Stimulated activated CD8-positive, alpha-beta memory T cell treated with anti-CD3 and anti-CD28 coated beads, Interleukin-7, amount 100 ng/mL, for 24 hours (primary cell): ENCODE data around the gene MTM1.

ENCODE experiments used
- DNase-seq: peaks from one replicate; pipeline ENCODE4 v3.0.0-alpha.2; 2020; ENCODE audit warnings: low read depth

The MTM1 gene

DNA sequence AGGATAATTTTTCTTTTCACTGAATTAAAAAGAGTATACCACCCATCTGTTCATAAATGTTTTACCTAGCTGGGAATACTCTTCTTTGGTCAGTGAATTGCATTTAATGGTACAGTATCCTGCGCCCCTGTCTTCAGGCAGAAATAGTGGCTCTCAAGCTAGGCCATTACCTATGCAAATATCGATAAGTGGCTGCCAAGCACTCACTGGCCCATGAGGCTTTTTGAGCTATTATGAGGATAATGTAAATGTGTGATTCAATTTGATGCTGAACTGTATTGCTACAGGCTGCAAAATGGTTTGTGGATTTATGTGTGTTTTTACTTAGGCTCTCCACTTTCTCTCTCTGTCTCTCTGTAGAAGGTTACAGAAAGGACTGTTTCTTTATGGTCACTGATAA, 94.7 kb downstream of the MTM1 start:
- no peak for DNase-seq

DNA sequence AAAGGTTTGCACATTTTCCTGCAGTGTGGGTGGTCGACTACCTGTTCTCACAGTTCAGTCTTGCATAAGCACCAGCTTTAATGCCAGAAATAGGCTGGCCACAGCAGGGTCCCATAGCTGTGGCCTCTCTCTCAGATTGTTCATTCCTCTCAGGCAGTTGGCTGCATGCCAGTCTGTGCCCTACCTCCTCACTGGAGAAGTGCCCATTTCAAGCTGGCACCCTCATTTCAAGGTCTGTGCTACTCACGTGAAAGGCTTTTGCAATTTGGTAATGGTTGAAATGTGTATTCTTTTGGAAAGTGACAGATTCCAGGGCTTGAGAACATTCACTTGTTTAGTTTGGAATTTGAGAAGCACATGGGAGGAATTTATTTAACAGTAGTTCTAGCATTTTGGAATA, 95.9 kb downstream of the MTM1 start:
- DNase-seq: no peak

DNA sequence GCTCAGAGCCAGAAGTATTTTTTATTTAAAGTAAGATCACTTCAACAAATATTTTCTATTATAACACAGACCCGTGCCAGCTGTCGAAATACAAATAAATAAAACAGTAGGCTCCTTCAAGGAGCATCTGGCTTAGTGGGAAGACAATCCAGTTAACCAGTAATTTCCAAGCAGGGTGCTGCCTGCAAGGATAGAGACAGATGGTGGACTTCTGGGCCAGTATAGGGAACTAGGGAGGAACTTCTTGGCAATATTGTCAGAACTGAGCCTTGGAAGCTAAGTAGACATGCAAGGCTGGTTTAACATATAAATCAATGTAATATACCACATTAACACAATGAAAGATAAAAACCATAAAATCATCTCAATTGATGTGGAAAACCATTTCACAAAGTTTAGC, 107.8 kb downstream of the MTM1 start:
- no peak for DNase-seq

DNA sequence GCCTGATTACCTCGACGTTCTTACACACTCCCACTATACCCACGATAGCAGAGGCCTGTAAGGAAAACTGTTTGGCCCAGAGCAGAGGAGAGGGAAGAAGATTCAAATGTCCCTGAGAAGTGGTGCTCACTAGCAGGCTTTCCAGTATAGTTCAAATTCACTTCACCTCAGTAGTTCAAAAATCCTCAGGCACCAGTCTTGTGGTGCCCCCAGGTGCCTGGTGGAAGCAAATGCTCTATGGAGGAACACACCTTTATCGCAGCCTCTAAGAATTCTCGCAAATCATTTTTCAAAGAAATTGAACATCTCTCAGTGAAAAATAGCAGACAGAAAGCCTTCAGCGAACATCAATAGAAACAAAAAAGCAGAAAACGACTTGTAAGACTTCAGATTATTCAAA, 112.6 kb downstream of the MTM1 start:
- no peak for DNase-seq

DNA sequence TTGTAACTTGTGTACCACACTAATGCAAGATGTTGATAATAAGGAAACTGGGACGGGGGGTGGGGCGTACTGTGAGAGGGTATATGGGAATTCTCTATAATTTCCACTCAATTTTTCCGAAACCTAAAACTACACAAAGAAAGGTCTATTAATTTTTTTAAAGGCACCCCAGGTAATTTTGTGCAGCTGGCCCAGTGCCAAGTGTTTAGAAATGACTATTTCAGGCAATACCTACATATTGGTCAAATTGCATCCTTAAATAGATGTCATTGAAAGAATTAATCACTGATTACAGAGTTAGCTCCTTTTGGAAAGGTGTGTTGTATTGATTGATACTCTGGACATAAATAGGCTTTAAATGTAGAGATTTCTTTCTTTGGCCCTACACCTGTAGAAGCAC, 114.7 kb downstream of the MTM1 start:
- no peak for DNase-seq

DNA sequence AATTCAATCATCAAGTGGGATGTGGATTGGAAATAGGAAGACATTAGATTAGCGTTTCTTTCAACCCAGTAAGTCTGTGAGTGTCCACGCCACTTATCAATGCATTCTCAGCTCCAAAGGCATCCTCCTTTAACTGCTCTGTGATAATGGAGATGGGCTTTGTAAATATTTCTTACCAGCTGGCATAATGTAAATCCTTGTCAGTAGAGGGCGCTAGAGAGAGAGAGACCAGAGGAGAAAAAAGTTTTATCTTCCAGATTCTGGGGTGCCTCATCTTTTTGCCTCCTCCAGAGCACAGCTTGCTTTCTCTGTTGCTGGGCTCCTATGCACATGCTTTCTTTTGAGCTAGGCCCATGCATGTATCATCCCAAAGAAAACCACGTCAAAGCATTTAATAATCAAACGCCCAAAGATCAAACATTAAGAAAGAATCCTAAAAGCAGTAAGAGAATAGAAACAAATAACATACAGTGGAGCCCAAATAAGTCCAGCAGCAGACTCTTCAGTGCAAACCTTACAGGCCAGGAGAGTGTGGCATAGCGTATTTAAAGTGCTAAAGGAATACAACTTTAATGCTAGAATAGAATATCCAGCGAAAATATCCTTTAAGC, 115.2 kb downstream of the MTM1 start:
- DNase-seq: no peak

DNA sequence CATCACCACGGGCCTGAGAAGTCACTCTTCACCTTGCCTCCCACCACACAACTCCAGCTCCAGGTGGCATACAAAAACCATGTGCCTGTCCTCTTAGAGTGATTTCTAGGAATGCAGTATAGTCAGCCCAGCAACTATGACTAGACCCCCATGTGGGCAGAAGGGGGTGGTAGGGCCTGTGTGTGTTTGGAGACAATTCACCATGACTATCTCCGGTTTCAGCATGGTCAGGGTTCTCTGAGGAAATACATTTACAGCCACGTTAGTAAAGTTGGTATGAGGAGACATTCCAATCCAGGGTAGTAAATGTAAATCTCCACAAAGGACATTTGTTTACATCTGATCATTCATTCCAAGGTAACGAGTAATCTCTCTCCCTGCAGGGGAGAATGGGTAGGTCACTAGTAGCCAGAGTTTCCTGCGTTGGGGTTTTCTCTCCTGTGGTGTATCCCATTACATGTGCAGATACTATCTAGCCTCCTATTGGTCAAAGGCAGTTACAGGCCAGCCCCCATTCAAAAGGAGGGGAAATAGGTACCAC, 120.6 kb downstream of the MTM1 start:
- no peak for DNase-seq

DNA sequence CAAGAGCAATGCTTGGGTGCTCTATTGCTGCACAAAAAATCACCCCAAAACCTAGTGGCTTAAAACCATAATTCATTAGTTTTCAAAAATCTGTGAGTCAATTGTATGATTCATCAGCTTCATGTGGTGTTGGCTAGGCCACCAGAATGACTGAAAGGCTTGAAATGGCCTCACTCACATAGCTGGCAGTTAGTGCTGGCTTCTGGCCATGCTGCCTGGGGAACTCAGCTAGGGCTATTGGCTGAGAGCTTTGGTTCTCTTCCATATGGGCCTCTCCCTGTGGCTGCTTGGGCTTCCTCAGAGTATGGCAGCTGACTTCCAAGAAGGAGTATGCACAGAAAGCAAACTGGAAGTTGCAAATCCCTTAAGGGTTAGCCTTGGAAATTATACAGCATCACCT, 121.7 kb downstream of the MTM1 start:
- DNase-seq: no peak

DNA sequence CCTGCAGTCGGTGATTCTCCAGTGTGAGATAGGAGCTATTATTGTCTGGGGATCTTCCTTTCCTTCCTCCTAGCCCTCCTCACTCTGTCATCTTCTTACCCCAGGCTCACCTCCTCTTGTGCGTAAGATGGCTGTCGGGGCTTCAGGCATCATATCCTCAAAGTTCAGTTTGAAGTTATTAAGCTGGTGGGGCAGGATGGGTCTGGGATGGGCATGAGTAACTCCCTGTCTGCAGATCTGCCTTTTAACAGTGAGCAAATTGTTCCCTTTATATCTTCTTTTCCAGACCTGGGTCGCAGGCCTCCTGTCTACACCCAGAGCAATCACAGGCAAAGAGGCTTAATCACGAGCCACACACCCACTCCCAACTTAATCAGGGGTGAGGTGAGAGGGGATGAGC, 123.9 kb downstream of the MTM1 start:
- no peak for DNase-seq

DNA sequence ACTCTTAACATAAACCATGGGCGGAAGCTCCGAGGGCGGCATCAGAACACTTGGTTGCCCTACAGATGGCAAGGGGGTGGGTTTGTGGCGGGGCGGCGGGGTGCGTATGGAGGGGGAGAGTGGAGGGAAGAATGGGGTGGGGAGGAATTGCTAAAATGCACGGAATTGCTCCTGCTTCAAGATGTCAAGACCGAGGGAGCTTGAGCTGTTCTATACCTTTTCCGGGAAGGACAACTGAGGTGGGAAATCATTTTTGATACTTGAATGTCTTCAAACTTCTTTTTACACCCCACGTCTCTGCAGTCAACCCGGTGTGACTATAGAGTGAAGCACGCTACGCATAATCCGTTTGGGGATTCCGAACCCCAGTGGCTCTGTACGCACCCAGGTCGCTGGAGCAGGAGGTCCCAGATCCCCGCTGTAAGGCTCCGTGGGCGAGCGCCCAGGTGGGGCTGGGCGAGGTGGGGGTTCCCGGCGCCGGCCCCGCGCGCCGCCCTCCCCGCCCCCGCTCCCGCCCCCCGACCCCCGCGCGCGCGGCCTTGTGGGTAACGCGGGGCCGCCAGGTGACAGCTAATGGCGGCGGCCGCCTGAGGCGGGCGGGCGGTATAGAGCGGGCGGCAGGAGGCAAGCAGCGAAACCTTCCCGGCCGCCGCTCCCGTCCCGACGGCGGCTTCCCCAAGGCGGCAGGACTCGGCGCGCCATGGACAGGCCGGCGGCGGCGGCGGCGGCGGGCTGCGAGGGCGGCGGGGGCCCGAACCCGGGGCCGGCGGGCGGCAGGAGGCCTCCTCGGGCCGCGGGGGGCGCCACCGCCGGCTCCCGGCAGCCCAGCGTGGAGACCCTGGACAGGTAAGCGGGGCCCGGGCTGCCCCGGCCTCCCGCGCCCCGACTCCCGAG, 124.7 kb downstream of the MTM1 start, which contains the start of gene MTMR1:
Gene MTMR1, plus strand, starts transcription at position 566 of the 894 bp plus-strand sequence. Its CDS starts 135 bp downstream, at position 701.
- no peak for DNase-seq

DNA sequence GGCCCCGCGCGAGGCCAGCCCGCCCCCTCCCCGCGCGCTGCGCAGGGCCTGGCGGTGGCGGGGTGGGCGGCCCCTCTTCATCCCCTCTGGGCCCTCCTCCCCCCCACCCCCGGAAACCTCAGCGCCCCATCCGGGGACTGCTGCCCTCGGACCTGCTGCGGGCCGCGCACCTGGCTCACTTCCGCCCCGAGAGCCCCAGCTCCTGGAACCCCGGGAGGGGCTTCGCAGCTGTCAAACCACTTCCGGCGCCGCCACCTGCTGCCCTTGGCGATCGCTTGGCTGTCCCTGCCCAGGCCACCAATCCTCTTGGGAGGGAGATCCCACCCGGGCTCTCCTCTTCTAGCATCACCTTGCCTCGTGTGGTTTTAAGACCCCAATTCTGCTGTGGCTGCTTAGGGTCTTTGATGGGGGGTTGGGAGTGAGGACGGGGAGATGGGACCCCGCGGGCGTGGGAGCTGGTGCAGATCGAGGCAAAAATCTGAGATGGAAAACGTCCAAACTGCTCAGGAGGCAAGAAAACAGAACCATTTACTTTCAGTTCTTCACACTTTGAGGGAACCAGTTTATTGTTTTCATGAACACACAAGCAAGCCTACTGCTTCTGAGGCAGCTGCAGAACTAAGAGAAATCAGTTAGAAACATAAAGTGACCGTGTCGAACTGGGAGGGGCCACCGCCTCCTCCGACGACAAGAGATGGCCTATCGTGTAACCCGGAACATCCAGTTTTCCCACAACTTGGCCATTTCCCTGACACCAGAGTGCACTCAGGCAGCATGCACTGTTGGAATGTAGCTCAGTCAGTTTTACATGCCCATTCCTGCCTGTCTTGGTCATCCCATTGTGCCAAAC, 125.5 kb downstream of the MTM1 start:
- DNase-seq: peak; percentile 30

DNA sequence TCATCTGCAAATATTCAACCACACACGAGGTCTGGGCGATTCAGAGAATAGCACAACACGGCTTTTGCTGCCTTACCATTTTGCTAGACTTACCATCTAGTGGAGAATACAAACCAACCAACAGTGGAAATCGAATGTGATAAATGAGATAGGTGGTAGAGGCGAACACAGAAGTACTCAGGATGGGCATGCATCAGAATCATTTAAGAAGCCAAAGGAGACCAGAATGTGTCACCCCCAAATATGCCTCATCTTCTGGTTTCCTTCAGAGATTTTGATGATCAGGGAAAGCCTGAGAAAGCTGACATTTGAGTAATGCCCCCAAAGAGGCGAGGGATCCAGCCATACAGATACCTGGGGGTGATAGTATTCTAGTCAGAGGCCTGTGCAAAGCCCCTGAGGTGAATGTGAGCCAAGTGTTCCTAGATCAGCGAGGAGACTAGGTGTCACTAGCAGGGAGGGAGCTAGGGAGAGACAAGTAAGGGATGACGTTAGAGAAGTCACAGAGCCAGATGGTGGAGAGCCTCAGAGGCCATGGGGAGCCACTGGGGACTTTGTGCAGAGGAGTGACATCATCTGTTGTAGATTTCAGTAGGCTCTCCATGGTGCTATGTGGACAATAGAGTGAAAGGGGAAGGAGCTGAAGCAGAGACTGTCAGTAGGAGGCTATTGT, 126.5 kb downstream of the MTM1 start:
- DNase-seq: no peak

DNA sequence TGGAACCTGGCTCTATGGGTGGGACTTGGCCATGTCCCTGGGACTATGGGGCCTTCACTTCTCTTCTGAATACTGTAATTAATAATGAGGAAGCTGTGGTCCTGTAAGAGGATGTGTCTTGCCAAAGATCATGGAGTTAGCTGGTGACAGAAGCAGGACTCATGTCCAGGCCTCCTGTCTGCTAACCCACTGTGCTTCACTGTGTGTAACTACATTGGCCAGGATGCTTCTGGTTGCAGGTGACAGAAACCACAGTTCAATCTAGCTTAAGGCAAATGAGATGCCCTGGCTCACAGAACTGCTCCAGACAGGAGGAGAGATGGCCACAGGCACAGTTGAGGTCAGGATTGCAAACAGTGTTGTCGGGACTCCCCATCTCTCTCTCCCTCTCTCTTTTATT, 127.9 kb downstream of the MTM1 start:
- no peak for DNase-seq

DNA sequence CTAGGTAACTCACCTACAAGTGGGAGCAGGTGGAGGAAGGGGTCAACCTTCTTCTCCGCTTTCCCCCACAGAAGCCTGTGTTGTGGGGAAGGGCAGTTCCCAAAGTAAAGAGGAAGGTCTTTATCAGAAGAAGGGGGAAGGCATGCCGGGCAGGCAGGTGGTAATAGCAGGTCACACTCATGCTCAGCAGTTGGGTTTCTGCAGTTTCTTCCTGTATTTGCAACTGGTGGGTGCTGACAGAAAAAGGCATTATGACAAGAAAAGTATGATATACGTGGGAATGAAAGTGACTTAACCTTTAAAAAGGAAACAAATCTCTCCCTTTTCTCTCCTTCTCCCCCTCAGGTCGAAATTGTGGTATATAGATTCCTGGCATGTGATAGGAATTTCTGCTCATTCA, 128.4 kb downstream of the MTM1 start:
- DNase-seq: no peak

DNA sequence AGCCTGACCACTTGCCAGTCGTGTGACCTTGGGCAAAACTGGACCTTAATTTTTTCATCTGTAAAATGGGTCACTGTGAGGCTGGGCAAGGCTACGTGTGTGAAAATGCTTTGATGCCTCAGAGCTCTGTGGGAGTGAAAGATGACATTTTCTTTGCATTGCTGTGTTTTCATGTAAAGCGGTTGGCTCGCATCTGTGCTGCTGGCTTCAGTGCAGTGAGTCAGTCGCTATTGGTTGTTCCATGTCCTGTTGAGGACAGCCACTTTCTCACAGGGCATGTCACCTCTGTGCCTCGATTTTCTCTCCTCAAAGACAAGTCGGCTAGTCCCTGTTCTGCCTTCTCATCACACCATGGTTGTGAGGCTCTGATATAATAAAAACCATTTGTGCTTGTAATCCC, 129.2 kb downstream of the MTM1 start:
- no peak for DNase-seq

DNA sequence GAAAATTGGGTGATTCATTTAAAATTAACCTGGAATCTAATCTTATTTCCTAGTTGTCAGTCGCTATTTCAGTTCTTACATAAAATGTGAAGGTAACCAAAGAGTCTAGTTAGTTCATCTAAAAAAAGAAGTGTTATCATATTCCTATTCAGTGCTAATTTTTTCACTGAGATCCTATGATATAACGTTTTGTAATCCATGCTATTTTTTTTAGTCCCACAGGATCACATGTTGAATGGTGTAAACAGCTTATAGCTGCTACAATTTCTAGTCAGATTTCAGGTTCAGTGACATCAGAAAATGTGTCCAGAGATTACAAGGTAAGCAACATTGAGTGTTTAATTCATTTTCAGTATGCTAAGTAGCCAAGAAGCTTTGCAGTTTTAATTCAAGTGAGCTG, 130.6 kb downstream of the MTM1 start:
- DNase-seq: no peak

DNA sequence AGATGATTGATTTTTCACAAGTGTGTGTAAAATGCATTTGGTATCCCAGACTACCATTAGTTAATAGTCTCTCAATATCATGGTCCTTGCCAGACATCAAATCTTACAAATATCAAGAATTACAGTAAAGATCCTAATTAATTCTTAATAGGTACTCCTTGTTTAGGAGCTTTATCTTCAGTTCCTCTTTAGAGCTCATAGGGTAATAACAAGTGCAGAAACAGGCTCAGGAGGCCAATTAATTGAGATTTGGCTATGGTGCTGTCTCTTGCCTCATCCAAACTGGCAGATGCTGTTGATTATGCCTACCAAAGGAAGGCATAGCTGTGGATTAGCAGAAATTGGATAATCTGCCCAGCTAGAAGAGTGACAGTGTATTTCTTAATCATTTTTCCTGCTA, 131.7 kb downstream of the MTM1 start:
- DNase-seq: no peak

DNA sequence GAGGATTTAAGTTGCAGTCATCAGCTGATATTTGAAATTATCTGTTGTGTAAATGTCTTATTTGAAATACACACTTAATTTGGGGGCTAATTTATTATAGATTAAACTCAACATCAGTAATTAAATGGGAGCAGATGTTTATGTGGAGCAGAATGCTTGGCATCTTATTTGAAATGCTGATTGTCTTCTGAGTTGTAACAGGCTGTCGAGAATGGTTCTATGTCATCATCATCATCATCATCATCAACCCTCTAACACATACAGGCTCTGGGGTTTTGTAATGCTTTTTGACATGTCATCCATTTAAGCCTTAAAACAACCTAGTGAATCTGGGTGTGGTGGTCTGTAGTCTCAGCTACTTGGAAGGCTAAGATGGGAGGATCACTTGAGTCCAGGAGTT, 133.0 kb downstream of the MTM1 start:
- DNase-seq: no peak

DNA sequence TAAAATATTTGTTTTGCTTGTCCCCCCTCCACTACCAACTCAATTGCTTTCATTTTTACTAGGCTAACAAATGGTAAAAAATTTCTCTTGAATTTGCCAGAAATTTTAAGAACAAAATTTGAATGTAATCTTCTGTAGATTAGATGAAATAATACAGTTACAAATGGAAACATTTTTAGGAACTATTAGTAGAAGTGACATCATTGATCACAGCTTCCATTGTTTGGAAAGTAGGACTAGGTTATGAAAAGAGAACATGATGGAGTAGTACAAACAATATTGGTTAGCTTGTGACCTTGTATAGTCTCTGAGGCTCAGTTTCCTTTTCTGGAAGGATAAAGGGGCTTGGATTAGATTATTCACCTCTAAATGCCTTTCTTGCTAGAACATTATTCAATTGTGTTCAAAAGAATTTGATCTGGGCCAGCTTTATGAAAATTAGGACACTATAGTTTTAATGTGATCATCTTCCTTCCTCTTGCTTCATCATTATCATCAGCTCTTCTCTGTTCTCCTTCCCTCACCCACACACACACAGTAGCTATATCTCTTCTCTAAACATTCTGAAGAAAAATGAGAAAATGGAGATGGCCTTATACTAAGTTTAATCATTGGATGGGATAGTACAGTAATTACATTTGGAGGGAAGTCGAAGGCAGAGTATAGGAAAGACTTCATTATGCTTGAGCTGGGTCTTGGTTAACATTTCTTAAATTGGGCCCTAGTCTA, 134.7 kb downstream of the MTM1 start:
- DNase-seq: no peak

DNA sequence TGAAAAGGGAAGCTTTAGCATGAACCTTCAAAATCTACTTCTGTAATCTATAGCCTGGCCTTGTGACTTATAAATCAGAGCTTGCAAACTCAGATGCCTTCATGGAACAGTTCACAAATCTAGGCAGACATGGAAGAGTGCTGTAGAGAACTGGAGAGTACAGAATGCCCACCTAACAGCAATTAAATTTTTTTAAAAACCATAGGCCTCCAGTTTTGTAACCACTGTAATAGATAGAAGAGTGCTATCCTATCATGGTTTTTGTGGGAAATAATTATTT, 135.2 kb downstream of the MTM1 start:
- no peak for DNase-seq

DNA sequence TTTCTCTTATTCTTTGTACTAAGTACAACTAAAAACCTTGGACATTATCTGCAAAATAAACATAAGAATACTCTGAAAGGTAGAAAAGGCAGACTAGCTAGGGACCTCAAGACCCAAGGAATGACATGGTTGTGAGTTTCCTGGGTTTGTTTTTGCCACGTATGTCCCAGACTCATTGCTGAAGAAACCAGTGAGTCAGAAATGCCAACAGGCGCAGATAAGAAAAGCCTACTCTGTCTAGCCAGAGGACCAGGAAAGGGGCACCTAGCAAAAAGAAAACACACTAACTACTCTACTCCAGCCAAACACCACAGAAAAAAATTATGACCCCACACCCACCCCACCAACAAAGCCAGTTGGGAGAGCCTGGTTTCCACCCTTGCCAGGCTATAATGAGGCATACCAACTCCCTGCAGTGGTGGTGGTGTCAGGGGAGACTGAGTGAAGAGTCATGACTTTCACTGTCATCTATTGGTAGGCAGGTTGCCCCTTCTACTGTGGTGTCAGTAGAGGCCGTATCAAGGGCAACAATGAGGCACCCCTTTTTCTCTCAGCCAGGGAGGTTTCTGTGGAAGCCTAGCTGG, 135.7 kb downstream of the MTM1 start:
- DNase-seq: no peak
